Neural progenitor cell (in vitro differentiated cells): ENCODE results near the gene TBX18. TPM values are rescaled to one million over a fixed set of nuclear protein-coding genes. Genes with fewer than 3 reads are reported as not detected.

Experiments used
- DNase-seq: peaks from one replicate; pipeline ENCODE4 v3.0.0-alpha.2; 2016; ENCODE audit warnings: low spot score
- H2AFZ ChIP-seq: fragments of 200-600 bp; sonication (generic); replicated peaks from 2 replicates; pipeline ENCODE4 v1.6.1; 2016; ENCODE audit warnings: antibody characterized with exemption
- H3F3A ChIP-seq: fragments of 200-600 bp; sonication (generic); 2 replicates; pipeline ENCODE4 v1.6.1; 2016; ENCODE audit warnings: antibody characterized with exemption, low read depth
- H3K27ac ChIP-seq: fragments of 200-600 bp; sonication (generic); 2 replicates; pipeline ENCODE4 v1.5.1; 2016; ENCODE audit warnings: mild to moderate bottlenecking
- H3K27me3 ChIP-seq: fragments of 200-600 bp; sonication (generic); 2 replicates; pipeline ENCODE4 v1.6.1; 2016; ENCODE audit warnings: mild to moderate bottlenecking, moderate library complexity
- H3K36me3 ChIP-seq: fragments of 200-600 bp; sonication (generic); 2 replicates; pipeline ENCODE4 v1.5.1; 2016
- H3K4me1 ChIP-seq: fragments of 200-600 bp; sonication (generic); 2 replicates; pipeline ENCODE4 v1.6.1; 2016; ENCODE audit warnings: mixed run types
- H3K4me2 ChIP-seq: fragments of 200-600 bp; sonication (generic); 2 replicates; pipeline ENCODE4 v1.6.1; 2016
- H3K4me3 ChIP-seq: fragments of 200-600 bp; sonication (generic); 2 replicates; pipeline ENCODE4 v1.5.1; 2016
- H3K79me2 ChIP-seq: fragments of 200-600 bp; sonication (generic); 2 replicates; pipeline ENCODE4 v1.6.1; 2016; ENCODE audit warnings: low read depth
- H3K9ac ChIP-seq: fragments of 200-600 bp; sonication (generic); 2 replicates; pipeline ENCODE4 v1.6.1; 2016
- H3K9me3 ChIP-seq: fragments of 200-600 bp; sonication (generic); 2 replicates; pipeline ENCODE4 v1.5.1; 2016; ENCODE audit warnings: low read depth
- H4K20me1 ChIP-seq: fragments of 200-600 bp; sonication (generic); 2 replicates; pipeline ENCODE4 v1.6.1; 2016; ENCODE audit warnings: low read depth
- H3K27ac Mint-ChIP-seq: 3 replicates; pipeline ENCODE4 v1.8.0; 2021; ENCODE audit warnings: mixed read lengths
- H3K27me3 Mint-ChIP-seq: 2 replicates; pipeline ENCODE4 v1.8.0; 2022; ENCODE audit warnings: low read depth, mild to moderate bottlenecking, inconsistent platforms, moderate library complexity, mixed read lengths; ENCODE audit not compliant: insufficient read depth
- H3K36me3 Mint-ChIP-seq: 3 replicates; pipeline ENCODE4 v1.8.0; 2021; ENCODE audit warnings: mixed read lengths
- H3K4me1 Mint-ChIP-seq: 3 replicates; pipeline ENCODE4 v1.8.0; 2021; ENCODE audit warnings: mixed read lengths
- H3K4me3 Mint-ChIP-seq: 3 replicates; pipeline ENCODE4 v1.8.0; 2021; ENCODE audit warnings: mild to moderate bottlenecking, moderate library complexity, mixed read lengths
- H3K9me3 Mint-ChIP-seq: 3 replicates; pipeline ENCODE4 v1.8.0; 2020; ENCODE audit warnings: mixed read lengths
- CTCF ChIP-seq: fragments of 200-600 bp; sonication (generic); IDR thresholded peaks from 2 replicates; pipeline ENCODE4 v1.5.1; 2017; ENCODE audit warnings: antibody characterized with exemption, mild to moderate bottlenecking
- EZH2 ChIP-seq: fragments of 200-600 bp; sonication (generic); IDR thresholded peaks from 2 replicates; pipeline ENCODE4 v1.6.1; 2017; ENCODE audit warnings: antibody characterized with exemption, mild to moderate bottlenecking, moderate library complexity
- EZH2phosphoT487 ChIP-seq: fragments of 200-600 bp; sonication (generic); IDR thresholded peaks from 2 replicates; pipeline ENCODE4 v1.6.1; 2017; ENCODE audit warnings: antibody characterized with exemption
- total RNA-seq: library from RNA; depleted of rRNA; stranded (reverse); fragments of >200 nt; gene quantifications from 2 replicates; pipeline ENCODE4 v1.2.3, GENCODE V29; 2015; ENCODE audit warnings: low replicate concordance

TBX18 gene
- total RNA-seq, 1 donor from 2014 or later: not detected

GRCh38 chr6:84767526-84768201 is 3.3 kb upstream of the TBX18 start:
- H3K36me3 ChIP-seq: no peaks in the 10 kb centered on the region
- no peak overlapping the region for H3K27ac Mint-ChIP-seq
- no peak overlapping the region for H3K9ac ChIP-seq
- peaks cover 22% of the 10 kb centered on the region for H3K4me1 Mint-ChIP-seq
- H3K79me2 ChIP-seq: no peaks in the 10 kb centered on the region
- DNase-seq: no peak
- peaks cover 91% of the 10 kb centered on the region for H4K20me1 ChIP-seq
- no peaks in the 10 kb centered on the region for H3K36me3 Mint-ChIP-seq
- no peak overlapping the region for H3K4me3 ChIP-seq
- peaks cover 100% of the 10 kb centered on the region for H3K27me3 ChIP-seq
- peaks cover 85% of the 10 kb centered on the region for H3K27me3 Mint-ChIP-seq
- peak; percentile 3 for TF ChIP-seq EZH2
- TF ChIP-seq EZH2phosphoT487: no peak
- H3K9me3 Mint-ChIP-seq: peaks cover 2% of the 10 kb centered on the region
- no peak overlapping the region for H3K4me3 Mint-ChIP-seq
- H3K27ac ChIP-seq: no peak overlapping the region
- peaks cover 9% of the 10 kb centered on the region for H3K4me1 ChIP-seq
- H2AFZ ChIP-seq: no peak overlapping the region
- H3K9me3 ChIP-seq: no peaks in the 10 kb centered on the region
- no peak overlapping the region for H3K4me2 ChIP-seq
- H3F3A ChIP-seq: peaks cover 30% of the 10 kb centered on the region

GRCh38 chr6:84766799-84767525 is 2.6 kb upstream of the TBX18 start:
- no peaks in the 10 kb centered on the region for H3K36me3 Mint-ChIP-seq
- peak; percentile 73 for DNase-seq
- Histone ChIP-seq H3K36me3 (no peaks in the 10 kb centered on the region), H3K27ac (no peak overlapping the region), H3K9me3 (no peaks in the 10 kb centered on the region), H3K4me1 (peaks cover 9% of the 10 kb centered on the region), H2AFZ (no peak overlapping the region), H3F3A (peaks cover 23% of the 10 kb centered on the region), H4K20me1 (peaks cover 91% of the 10 kb centered on the region), H3K9ac (no peak overlapping the region), H3K79me2 (no peaks in the 10 kb centered on the region), H3K4me2 (peak overlapping the region; percentile 60), H3K4me3 (no peak overlapping the region), H3K27me3 (peaks cover 100% of the 10 kb centered on the region)
- H3K4me1 Mint-ChIP-seq: peaks cover 20% of the 10 kb centered on the region
- H3K27ac Mint-ChIP-seq: no peak overlapping the region
- TF ChIP-seq CTCF (no peak), EZH2 (peak; percentile 83), EZH2phosphoT487 (peak; percentile 90)
- peaks cover 83% of the 10 kb centered on the region for H3K27me3 Mint-ChIP-seq
- peaks cover 2% of the 10 kb centered on the region for H3K9me3 Mint-ChIP-seq
- peak overlapping the region; percentile 69 for H3K4me3 Mint-ChIP-seq

- peaks cover 20% of the 10 kb centered on the region for H3K4me1 Mint-ChIP-seq
- no peaks in the 10 kb centered on the region for H3K36me3 ChIP-seq
- no peak overlapping the region for H3K9ac ChIP-seq
- DNase-seq: peak; percentile 49
- H3K4me3 Mint-ChIP-seq: no peak overlapping the region
- peaks cover 2% of the 10 kb centered on the region for H3K9me3 Mint-ChIP-seq
- TF ChIP-seq EZH2phosphoT487 (peak; percentile 50), CTCF (no peak), EZH2 (peak; percentile 81)
- no peaks in the 10 kb centered on the region for H3K79me2 ChIP-seq
- no peaks in the 10 kb centered on the region for H3K36me3 Mint-ChIP-seq
- H3K4me2 ChIP-seq: peak overlapping the region; percentile 60
- peaks cover 9% of the 10 kb centered on the region for H3K4me1 ChIP-seq
- H3K27me3 Mint-ChIP-seq: peaks cover 83% of the 10 kb centered on the region
- H3K4me3 ChIP-seq: no peak overlapping the region
- H3K27me3 ChIP-seq: peaks cover 100% of the 10 kb centered on the region
- no peak overlapping the region for H3K27ac Mint-ChIP-seq
- H2AFZ ChIP-seq: no peak overlapping the region
- H3K27ac ChIP-seq: no peak overlapping the region
- no peaks in the 10 kb centered on the region for H3K9me3 ChIP-seq
- H3F3A ChIP-seq: peaks cover 21% of the 10 kb centered on the region
- H4K20me1 ChIP-seq: peaks cover 91% of the 10 kb centered on the region
Measured at GRCh38 chr6:84766118-84766798, 1.9 kb upstream of the TBX18 start.
